WTC11 (cell line): Measurements from ENCODE around the gene PAIP1. TPM values are rescaled to one million over a fixed set of nuclear protein-coding genes. Genes with fewer than 3 reads are reported as not detected.
A peak's percentile ranks its signal among the peaks of the same experiment; 100 is the strongest.

Experiments
- ATAC-seq: fragments of 200-7000 bp; cut with Tn5 transposase; 2 replicates; pipeline ENCODE4 v1.10.0; 2021; ENCODE audit warnings: mild to moderate bottlenecking, moderate library complexity
- CTCF ChIA-PET: fragments of 300-600 bp; sonication (Branson Sonifier 250); formaldehyde crosslinking; loops from one replicate; lab custom pipeline; 2021; ENCODE audit warnings: antibody characterized with exemption; lab: Charles Lee
- POLR2A ChIA-PET: fragments of 350-600 bp; sonication (Branson Sonifier 250); formaldehyde crosslinking; loops from one replicate; lab custom pipeline; 2021; ENCODE audit warnings: antibody characterized with exemption; lab: Charles Lee
- DNase-seq: peaks from one replicate; pipeline ENCODE4 v3.0.0; 2021; ENCODE audit warnings: low spot score
- H3K27ac Mint-ChIP-seq: 2 replicates; pipeline ENCODE4 v1.8.0; 2021; ENCODE audit warnings: mixed read lengths
- H3K27me3 Mint-ChIP-seq: 2 replicates; pipeline ENCODE4 v1.8.0; 2021; ENCODE audit warnings: low read depth, mild to moderate bottlenecking, moderate library complexity, mixed read lengths
- H3K36me3 Mint-ChIP-seq: 2 replicates; pipeline ENCODE4 v1.8.0; 2021; ENCODE audit warnings: mixed read lengths
- H3K4me1 Mint-ChIP-seq: 2 replicates; pipeline ENCODE4 v1.8.0; 2022; ENCODE audit warnings: mixed read lengths
- H3K4me3 Mint-ChIP-seq: 2 replicates; pipeline ENCODE4 v1.8.0; 2021; ENCODE audit warnings: mild to moderate bottlenecking, moderate library complexity, mixed read lengths
- H3K9me3 Mint-ChIP-seq: 2 replicates; pipeline ENCODE4 v1.8.0; 2021; ENCODE audit warnings: mixed read lengths
- ATF1 ChIP-seq: sonication (generic); formaldehyde crosslinking; IDR thresholded peaks from 2 replicates; pipeline ENCODE4 v1.8.1; 2023; ENCODE audit warnings: mild to moderate bottlenecking, moderate library complexity, missing genetic modification reagents
- GRHL2 ChIP-seq: fragments of 250-450 bp; sonication (Bioruptor Pico); IDR thresholded peaks from 2 replicates; pipeline ENCODE4 v1.8.0; 2022; ENCODE audit warnings: mild to moderate bottlenecking, moderate library complexity; ENCODE audit not compliant: insufficient replicate concordance, severe bottlenecking
- HMGA2 ChIP-seq: fragments of 250-450 bp; sonication (Bioruptor Pico); IDR thresholded peaks from 2 replicates; pipeline ENCODE4 v1.4.0; 2021; ENCODE audit warnings: mild to moderate bottlenecking, moderate library complexity
- MXD4 ChIP-seq: fragments of 250-450 bp; sonication (Bioruptor Pico); IDR thresholded peaks from 2 replicates; pipeline ENCODE4 v1.8.0; 2021; ENCODE audit warnings: mild to moderate bottlenecking, moderate library complexity, borderline replicate concordance
- NR2C2 ChIP-seq: sonication (generic); formaldehyde crosslinking; IDR thresholded peaks from 2 replicates; pipeline ENCODE4 v1.8.0; 2022; ENCODE audit warnings: mild to moderate bottlenecking, missing genetic modification reagents
- PRRX2 ChIP-seq: fragments of 250-450 bp; sonication (Bioruptor Pico); IDR thresholded peaks from 2 replicates; pipeline ENCODE4 v1.8.0; 2021; ENCODE audit warnings: mild to moderate bottlenecking
- RELA ChIP-seq: sonication (generic); formaldehyde crosslinking; IDR thresholded peaks from 2 replicates; pipeline ENCODE4 v1.8.1; 2022; ENCODE audit warnings: missing genetic modification reagents, mild to moderate bottlenecking, borderline replicate concordance
- RORB ChIP-seq: fragments of 250-450 bp; sonication (Bioruptor Pico); IDR thresholded peaks from 2 replicates; pipeline ENCODE4 v1.9.0; 2021; ENCODE audit warnings: mild to moderate bottlenecking
- TCF7 ChIP-seq: sonication (generic); formaldehyde crosslinking; IDR thresholded peaks from 2 replicates; pipeline ENCODE4 v1.8.0; 2022; ENCODE audit warnings: mild to moderate bottlenecking, low read depth, missing genetic modification reagents, moderate library complexity
- TEAD1 ChIP-seq: sonication (generic); formaldehyde crosslinking; IDR thresholded peaks from 2 replicates; pipeline ENCODE4 v1.8.0; 2022; ENCODE audit warnings: mild to moderate bottlenecking, missing genetic modification reagents
- TEAD4 ChIP-seq: sonication (generic); formaldehyde crosslinking; IDR thresholded peaks from 2 replicates; pipeline ENCODE4 v1.8.0; 2022; ENCODE audit warnings: mild to moderate bottlenecking, missing genetic modification reagents
- ZNF396 ChIP-seq: fragments of 250-450 bp; sonication (Bioruptor Pico); IDR thresholded peaks from 2 replicates; pipeline ENCODE4 v1.8.0; 2021; ENCODE audit warnings: mild to moderate bottlenecking, moderate library complexity, borderline replicate concordance
- total RNA-seq: library from RNA; stranded (reverse); gene quantifications from 3 replicates; pipeline ENCODE4 v1.2.3, GENCODE V29; 2021
- TF ChIP-seq, protein P1 (sequence below): sonication (generic); formaldehyde crosslinking; IDR thresholded peaks from 2 replicates; pipeline ENCODE4 v1.8.1; 2023; ENCODE audit warnings: mild to moderate bottlenecking, missing genetic modification reagents
- TF ChIP-seq, protein P2 (sequence below): sonication (generic); formaldehyde crosslinking; IDR thresholded peaks from 2 replicates; pipeline ENCODE4 v1.8.0; 2022; ENCODE audit warnings: mild to moderate bottlenecking, missing genetic modification reagents
- TF ChIP-seq, protein P3 (sequence below): sonication (generic); formaldehyde crosslinking; IDR thresholded peaks from 2 replicates; pipeline ENCODE4 v1.8.0; 2023; ENCODE audit warnings: mild to moderate bottlenecking, missing genetic modification reagents
- TF ChIP-seq, protein P4 (sequence below): sonication (generic); formaldehyde crosslinking; IDR thresholded peaks from 2 replicates; pipeline ENCODE4 v1.8.0; 2022; ENCODE audit warnings: mild to moderate bottlenecking, missing genetic modification reagents
- TF ChIP-seq, protein P5 (sequence below): sonication (generic); formaldehyde crosslinking; IDR thresholded peaks from 2 replicates; pipeline ENCODE4 v1.8.1; 2022; ENCODE audit warnings: mild to moderate bottlenecking, moderate library complexity, missing genetic modification reagents
- TF ChIP-seq, protein P6 (sequence below): fragments of 250-450 bp; sonication (Bioruptor Pico); IDR thresholded peaks from 2 replicates; pipeline ENCODE4 v2.1.2; 2022; ENCODE audit warnings: mild to moderate bottlenecking, moderate library complexity
- TF ChIP-seq, protein P7 (sequence below): sonication (generic); formaldehyde crosslinking; IDR thresholded peaks from 2 replicates; pipeline ENCODE4 v1.8.1; 2022; ENCODE audit warnings: low read depth, mild to moderate bottlenecking, moderate library complexity, missing genetic modification reagents, borderline replicate concordance

Gene PAIP1
- total RNA-seq, 1 experiment from 2014 or later: 82.5 TPM

DNA sequence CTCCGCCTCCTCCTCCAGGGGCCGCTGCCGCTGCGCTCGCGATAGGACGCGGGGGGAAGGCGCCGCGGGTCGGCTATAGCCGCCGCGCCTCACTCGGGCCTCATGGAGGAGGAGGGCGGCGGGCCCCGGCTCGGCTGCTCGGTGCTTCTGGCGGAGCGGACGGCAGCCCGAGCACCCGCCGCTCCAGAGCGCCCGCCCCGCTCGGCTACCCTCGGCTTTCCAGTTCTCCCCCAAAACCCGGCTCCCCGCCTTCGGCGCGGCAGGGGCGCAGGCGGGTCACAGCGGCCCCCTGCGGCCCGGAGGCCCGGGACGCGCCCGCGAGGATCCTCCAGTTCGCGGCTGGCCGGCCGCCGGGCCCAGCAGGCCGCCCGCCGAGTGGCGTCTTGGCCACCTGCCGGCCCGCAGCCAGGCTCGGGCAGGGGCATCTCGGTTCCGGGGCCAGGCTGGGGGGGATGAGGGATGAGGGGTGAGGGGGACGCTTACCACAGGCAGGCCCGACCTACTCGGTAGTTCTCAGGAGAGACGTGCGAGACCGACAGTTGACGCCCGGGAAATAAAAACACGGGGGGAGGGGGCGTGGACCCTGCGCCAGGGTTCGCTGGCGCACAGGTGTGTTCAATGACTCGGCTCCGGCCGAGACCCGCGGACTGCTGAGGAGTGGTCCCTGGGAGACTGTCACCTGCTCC, at the start of gene PAIP1 (continued):
- TF ChIP-seq TEAD1 (CRISPR knock-in tag): no peak; the same call in 1 of the 2 replicates
- no peak for TF ChIP-seq PRRX2
- TF ChIP-seq, protein P1, sequence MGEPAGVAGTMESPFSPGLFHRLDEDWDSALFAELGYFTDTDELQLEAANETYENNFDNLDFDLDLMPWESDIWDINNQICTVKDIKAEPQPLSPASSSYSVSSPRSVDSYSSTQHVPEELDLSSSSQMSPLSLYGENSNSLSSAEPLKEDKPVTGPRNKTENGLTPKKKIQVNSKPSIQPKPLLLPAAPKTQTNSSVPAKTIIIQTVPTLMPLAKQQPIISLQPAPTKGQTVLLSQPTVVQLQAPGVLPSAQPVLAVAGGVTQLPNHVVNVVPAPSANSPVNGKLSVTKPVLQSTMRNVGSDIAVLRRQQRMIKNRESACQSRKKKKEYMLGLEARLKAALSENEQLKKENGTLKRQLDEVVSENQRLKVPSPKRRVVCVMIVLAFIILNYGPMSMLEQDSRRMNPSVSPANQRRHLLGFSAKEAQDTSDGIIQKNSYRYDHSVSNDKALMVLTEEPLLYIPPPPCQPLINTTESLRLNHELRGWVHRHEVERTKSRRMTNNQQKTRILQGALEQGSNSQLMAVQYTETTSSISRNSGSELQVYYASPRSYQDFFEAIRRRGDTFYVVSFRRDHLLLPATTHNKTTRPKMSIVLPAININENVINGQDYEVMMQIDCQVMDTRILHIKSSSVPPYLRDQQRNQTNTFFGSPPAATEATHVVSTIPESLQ (CRISPR knock-in tag): no peak
- TF ChIP-seq TEAD4 (CRISPR knock-in tag): no peak
- TF ChIP-seq, protein P2, sequence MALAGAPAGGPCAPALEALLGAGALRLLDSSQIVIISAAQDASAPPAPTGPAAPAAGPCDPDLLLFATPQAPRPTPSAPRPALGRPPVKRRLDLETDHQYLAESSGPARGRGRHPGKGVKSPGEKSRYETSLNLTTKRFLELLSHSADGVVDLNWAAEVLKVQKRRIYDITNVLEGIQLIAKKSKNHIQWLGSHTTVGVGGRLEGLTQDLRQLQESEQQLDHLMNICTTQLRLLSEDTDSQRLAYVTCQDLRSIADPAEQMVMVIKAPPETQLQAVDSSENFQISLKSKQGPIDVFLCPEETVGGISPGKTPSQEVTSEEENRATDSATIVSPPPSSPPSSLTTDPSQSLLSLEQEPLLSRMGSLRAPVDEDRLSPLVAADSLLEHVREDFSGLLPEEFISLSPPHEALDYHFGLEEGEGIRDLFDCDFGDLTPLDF (CRISPR knock-in tag): no peak
- TF ChIP-seq, protein P3, sequence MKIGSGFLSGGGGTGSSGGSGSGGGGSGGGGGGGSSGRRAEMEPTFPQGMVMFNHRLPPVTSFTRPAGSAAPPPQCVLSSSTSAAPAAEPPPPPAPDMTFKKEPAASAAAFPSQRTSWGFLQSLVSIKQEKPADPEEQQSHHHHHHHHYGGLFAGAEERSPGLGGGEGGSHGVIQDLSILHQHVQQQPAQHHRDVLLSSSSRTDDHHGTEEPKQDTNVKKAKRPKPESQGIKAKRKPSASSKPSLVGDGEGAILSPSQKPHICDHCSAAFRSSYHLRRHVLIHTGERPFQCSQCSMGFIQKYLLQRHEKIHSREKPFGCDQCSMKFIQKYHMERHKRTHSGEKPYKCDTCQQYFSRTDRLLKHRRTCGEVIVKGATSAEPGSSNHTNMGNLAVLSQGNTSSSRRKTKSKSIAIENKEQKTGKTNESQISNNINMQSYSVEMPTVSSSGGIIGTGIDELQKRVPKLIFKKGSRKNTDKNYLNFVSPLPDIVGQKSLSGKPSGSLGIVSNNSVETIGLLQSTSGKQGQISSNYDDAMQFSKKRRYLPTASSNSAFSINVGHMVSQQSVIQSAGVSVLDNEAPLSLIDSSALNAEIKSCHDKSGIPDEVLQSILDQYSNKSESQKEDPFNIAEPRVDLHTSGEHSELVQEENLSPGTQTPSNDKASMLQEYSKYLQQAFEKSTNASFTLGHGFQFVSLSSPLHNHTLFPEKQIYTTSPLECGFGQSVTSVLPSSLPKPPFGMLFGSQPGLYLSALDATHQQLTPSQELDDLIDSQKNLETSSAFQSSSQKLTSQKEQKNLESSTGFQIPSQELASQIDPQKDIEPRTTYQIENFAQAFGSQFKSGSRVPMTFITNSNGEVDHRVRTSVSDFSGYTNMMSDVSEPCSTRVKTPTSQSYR (CRISPR knock-in tag): no peak
- no peak for TF ChIP-seq HMGA2
- TF ChIP-seq, protein P4, sequence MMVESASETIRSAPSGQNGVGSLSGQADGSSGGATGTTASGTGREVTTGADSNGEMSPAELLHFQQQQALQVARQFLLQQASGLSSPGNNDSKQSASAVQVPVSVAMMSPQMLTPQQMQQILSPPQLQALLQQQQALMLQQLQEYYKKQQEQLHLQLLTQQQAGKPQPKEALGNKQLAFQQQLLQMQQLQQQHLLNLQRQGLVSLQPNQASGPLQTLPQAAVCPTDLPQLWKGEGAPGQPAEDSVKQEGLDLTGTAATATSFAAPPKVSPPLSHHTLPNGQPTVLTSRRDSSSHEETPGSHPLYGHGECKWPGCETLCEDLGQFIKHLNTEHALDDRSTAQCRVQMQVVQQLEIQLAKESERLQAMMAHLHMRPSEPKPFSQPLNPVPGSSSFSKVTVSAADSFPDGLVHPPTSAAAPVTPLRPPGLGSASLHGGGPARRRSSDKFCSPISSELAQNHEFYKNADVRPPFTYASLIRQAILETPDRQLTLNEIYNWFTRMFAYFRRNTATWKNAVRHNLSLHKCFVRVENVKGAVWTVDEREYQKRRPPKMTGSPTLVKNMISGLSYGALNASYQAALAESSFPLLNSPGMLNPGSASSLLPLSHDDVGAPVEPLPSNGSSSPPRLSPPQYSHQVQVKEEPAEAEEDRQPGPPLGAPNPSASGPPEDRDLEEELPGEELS (CRISPR knock-in tag): peak; percentile 11; the same call in 1 of the 2 replicates
- no peak for TF ChIP-seq TCF7 (CRISPR knock-in tag)
- TF ChIP-seq RELA (CRISPR knock-in tag): no peak
- TF ChIP-seq, all 79 proteins: peak for 10

DNA sequence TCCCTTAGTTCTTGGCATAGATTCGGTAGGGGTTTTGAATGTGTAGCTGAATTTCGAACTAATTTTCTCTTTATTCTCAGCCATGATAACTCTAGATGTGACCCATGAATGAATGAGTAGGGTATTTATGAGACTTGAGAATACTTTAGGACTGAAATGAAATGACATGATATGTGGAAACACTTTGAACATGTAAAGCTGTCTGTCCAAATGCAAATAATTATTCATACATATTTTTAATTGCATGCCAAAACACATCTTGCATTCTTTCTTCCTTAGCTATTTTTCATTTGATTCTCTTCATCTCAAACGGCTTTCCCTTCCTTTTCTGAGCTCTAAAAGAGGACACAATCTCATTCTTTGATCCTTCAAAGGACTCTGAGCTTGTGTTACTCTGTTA, 49.5 kb upstream of the PAIP1 start:
- peaks cover 19% of the 10 kb centered on the region for H3K36me3 Mint-ChIP-seq
- H3K9me3 Mint-ChIP-seq: peaks cover 19% of the 10 kb centered on the region
- TF ChIP-seq NR2C2 (no peak), GRHL2 (no peak), MXD4 (no peak), ZNF396 (CRISPR knock-in tag) (no peak), ATF1 (CRISPR knock-in tag) (no peak), RORB (CRISPR knock-in tag) (no peak)
- TF ChIP-seq, protein P1 (CRISPR knock-in tag): no peak
- TF ChIP-seq, protein P5, sequence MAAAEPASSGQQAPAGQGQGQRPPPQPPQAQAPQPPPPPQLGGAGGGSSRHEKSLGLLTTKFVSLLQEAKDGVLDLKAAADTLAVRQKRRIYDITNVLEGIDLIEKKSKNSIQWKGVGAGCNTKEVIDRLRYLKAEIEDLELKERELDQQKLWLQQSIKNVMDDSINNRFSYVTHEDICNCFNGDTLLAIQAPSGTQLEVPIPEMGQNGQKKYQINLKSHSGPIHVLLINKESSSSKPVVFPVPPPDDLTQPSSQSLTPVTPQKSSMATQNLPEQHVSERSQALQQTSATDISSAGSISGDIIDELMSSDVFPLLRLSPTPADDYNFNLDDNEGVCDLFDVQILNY (CRISPR knock-in tag): no peak
- TF ChIP-seq, protein P6, sequence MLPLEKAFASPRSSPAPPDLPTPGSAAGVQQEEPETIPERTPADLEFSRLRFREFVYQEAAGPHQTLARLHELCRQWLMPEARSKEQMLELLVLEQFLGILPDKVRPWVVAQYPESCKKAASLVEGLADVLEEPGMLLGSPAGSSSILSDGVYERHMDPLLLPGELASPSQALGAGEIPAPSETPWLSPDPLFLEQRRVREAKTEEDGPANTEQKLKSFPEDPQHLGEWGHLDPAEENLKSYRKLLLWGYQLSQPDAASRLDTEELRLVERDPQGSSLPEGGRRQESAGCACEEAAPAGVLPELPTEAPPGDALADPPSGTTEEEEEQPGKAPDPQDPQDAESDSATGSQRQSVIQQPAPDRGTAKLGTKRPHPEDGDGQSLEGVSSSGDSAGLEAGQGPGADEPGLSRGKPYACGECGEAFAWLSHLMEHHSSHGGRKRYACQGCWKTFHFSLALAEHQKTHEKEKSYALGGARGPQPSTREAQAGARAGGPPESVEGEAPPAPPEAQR: no peak
- TF ChIP-seq, protein P7, sequence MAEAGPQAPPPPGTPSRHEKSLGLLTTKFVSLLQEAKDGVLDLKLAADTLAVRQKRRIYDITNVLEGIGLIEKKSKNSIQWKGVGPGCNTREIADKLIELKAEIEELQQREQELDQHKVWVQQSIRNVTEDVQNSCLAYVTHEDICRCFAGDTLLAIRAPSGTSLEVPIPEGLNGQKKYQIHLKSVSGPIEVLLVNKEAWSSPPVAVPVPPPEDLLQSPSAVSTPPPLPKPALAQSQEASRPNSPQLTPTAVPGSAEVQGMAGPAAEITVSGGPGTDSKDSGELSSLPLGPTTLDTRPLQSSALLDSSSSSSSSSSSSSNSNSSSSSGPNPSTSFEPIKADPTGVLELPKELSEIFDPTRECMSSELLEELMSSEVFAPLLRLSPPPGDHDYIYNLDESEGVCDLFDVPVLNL (CRISPR knock-in tag): no peak
- ChIA-PET POLR2A (no interaction called here), CTCF (interaction anchor here (0.9 to 1.6 kb wide), 2 partner anchors 25 to 122 kb away, joined by 3 to 4 read pairs; partner anchors contain the start of gene TMEM267)
- peaks cover 26% of the 10 kb centered on the region for H3K4me1 Mint-ChIP-seq
- H3K27me3 Mint-ChIP-seq: no peaks in the 10 kb centered on the region
- H3K4me3 Mint-ChIP-seq: no peak overlapping the region
- ATAC-seq (no peak), DNase-seq (no peak)
- H3K27ac Mint-ChIP-seq: no peak overlapping the region
